T-cell (primary cell): ENCODE data around the gene IRF3. TPM values are rescaled to one million over a fixed set of nuclear protein-coding genes. Genes with fewer than 3 reads are reported as not detected.
A peak's percentile ranks its signal among the peaks of the same experiment; 100 is the strongest.

ENCODE experiments used
- ATAC-seq, 4 experiments: fragments of 200-7000 bp in 3 of 4; fragments of 150-1000 bp in 1 of 4; cut with Tn5 transposase; replicated peaks in 1 of 4; 1 replicate in 3 of 4; 2 replicates in 1 of 4; pipeline ENCODE4 v1.10.0; 2021; ENCODE audit warnings: moderate library complexity in 3 of 4, mild to moderate bottlenecking in 2 of 4, moderate number of reproducible peaks in 1 of 4
- CTCF ChIA-PET, 2 donors: fragments of 300-600 bp; sonication (Branson Sonifier 250); formaldehyde crosslinking; loops; one replicate each; lab custom pipeline; 2022; ENCODE audit warnings: antibody characterized with exemption in 2 of 2; lab: Charles Lee
- POLR2A ChIA-PET, 2 donors: fragments of 300-600 bp; sonication (Branson Sonifier 250); formaldehyde crosslinking; loops; one replicate each; lab custom pipeline; 2022; ENCODE audit warnings: antibody characterized with exemption in 2 of 2; lab: Charles Lee
- DNase-seq, 35 experiments: peaks; one replicate each; pipeline versions ENCODE4 v3.0.0 to v3.0.0-alpha.2; 2013 to 2023
- H3K27ac ChIP-seq: one replicate; pipeline ENCODE4 v1.5.1; 2013; ENCODE audit warnings: low read length
- H3K27me3 ChIP-seq, 2 experiments: replicated peaks in 1 of 2; 1 replicate in 1 of 2; 2 replicates in 1 of 2; pipeline versions ENCODE4 v1.6.1 to v1.7.0; 2013; ENCODE audit warnings: low read length in 1 of 2, mixed read lengths in 1 of 2; ENCODE audit not compliant: control insufficient read depth in 2 of 2, insufficient read depth in 2 of 2; ENCODE audit errors: extremely low read depth in 1 of 2
- H3K36me3 ChIP-seq, 2 donors: 1 replicate in 1 of 2; 2 replicates in 1 of 2; pipeline versions ENCODE4 v1.6.1 to v1.7.0; 2013; ENCODE audit warnings: low read length in 1 of 2; ENCODE audit not compliant: control insufficient read depth in 2 of 2, insufficient read depth in 1 of 2; ENCODE audit errors: extremely low read depth in 1 of 2
- H3K4me1 ChIP-seq, 2 experiments: 1 replicate in 1 of 2; 2 replicates in 1 of 2; pipeline versions ENCODE4 v1.6.1 to v1.7.0; 2013; ENCODE audit warnings: low read length in 2 of 2, mixed read lengths in 1 of 2; ENCODE audit not compliant: insufficient read depth in 2 of 2, control insufficient read depth in 1 of 2; ENCODE audit errors: extremely low read depth in 1 of 2
- H3K4me3 ChIP-seq, 2 donors: 1 replicate in 1 of 2; 2 replicates in 1 of 2; pipeline versions ENCODE4 v1.5.1 to v1.7.0; 2013; ENCODE audit warnings: mild to moderate bottlenecking in 2 of 2, low read length in 1 of 2, moderate library complexity in 1 of 2; ENCODE audit not compliant: control insufficient read depth in 1 of 2; ENCODE audit errors: extremely low read depth in 1 of 2
- H3K9me3 ChIP-seq: 2 replicates; pipeline ENCODE4 v1.7.0; 2013
- H3K27ac Mint-ChIP-seq, 2 donors: one replicate each; pipeline ENCODE4 v1.8.0; 2020 to 2021; ENCODE audit warnings: mild to moderate bottlenecking in 2 of 2, mixed read lengths in 2 of 2
- H3K27me3 Mint-ChIP-seq, 2 donors: one replicate each; pipeline ENCODE4 v1.8.0; 2021 to 2022; ENCODE audit warnings: mixed read lengths in 2 of 2
- H3K36me3 Mint-ChIP-seq: one replicate; pipeline ENCODE4 v1.8.0; 2021; ENCODE audit warnings: mixed read lengths
- H3K4me1 Mint-ChIP-seq, 3 donors: one replicate each; pipeline ENCODE4 v1.8.0; 2020 to 2022; ENCODE audit warnings: mixed read lengths in 3 of 3, mild to moderate bottlenecking in 1 of 3
- H3K4me3 Mint-ChIP-seq, 3 donors: one replicate each; pipeline ENCODE4 v1.8.0; 2020 to 2022; ENCODE audit warnings: mild to moderate bottlenecking in 3 of 3, mixed read lengths in 3 of 3, moderate library complexity in 3 of 3
- H3K9me3 Mint-ChIP-seq, 3 donors: one replicate each; pipeline ENCODE4 v1.8.0; 2020 to 2022; ENCODE audit warnings: mixed read lengths in 3 of 3
- WGBS: methylation state at CpG from one replicate; pipeline ENCODE4 v1.1.5; 2013; ENCODE audit warnings: missing lambda C conversion rate; ENCODE audit not compliant: insufficient coverage; 5-methylcytosine and 5-hydroxymethylcytosine counted together
- total RNA-seq, 35 experiments: library from RNA in 6 of 35; stranded (reverse) in 6 of 35; fragments of 120-200 nt in 1 of 35; gene quantifications; one replicate each; pipeline versions ENCODE4 v1.2.1 to v1.2.4 and lab custom pipeline; 2013 to 2026

The IRF3 gene
- total RNA-seq, 5 donors from 2014 or later (not counting 1 experiment from before 2014, with no cell fraction given), result 191 to 376 (median 350) TPM

- Histone ChIP-seq H3K4me3 (no peak overlapping the region), H3K4me1 (no peaks in the 10 kb centered on the region), H3K36me3 (peaks cover 51 to 71% of the 10 kb centered on the region in 2 donors), H3K27me3 (no peaks in the 10 kb centered on the region), H3K9me3 (no peaks in the 10 kb centered on the region), H3K27ac (no peak overlapping the region)
- ChIA-PET POLR2A (no interaction called here), CTCF (interaction anchor here in 1 of 2 donors (0.6 kb wide), 1 partner anchor 146 kb away, joined by 7 read pairs; no protein-coding TSS in a partner anchor)
- Mint-ChIP-seq H3K36me3 (peaks cover 27% of the 10 kb centered on the region), H3K9me3 (no peaks in the 10 kb centered on the region), H3K27ac (no peak overlapping the region), H3K4me3 (no peak overlapping the region), H3K27me3 (no peaks in the 10 kb centered on the region), H3K4me1 (peaks cover 3 to 6% (median 4%) of the 10 kb centered on the region in 3 donors)
- no peak for ATAC-seq
- DNase-seq, result no peak
- WGBS, result 96% methylated on average over 41 of the region's 72 CpGs
These were observed 14.4 kb downstream of the IRF3 start for GRCh38 chr19:49651029-49651819.

- Histone ChIP-seq H3K27me3 (no peaks in the 10 kb centered on the region), H3K36me3 (peaks cover 25 to 46% of the 10 kb centered on the region in 2 donors), H3K4me3 (no peak overlapping the region), H3K4me1 (peaks cover 9 to 30% of the 10 kb centered on the region in 2 experiments), H3K9me3 (no peaks in the 10 kb centered on the region), H3K27ac (no peak overlapping the region)
- Mint-ChIP-seq H3K9me3 (no peaks in the 10 kb centered on the region), H3K4me1 (peaks cover 36 to 44% (median 36%) of the 10 kb centered on the region in 3 donors), H3K27ac (no peak overlapping the region), H3K27me3 (no peaks in the 10 kb centered on the region), H3K4me3 (no peak overlapping the region), H3K36me3 (peaks cover 18% of the 10 kb centered on the region)
- ATAC-seq, result no peak
- 100% methylated on average over 8 of the region's 17 CpGs for WGBS
- no peak for DNase-seq
- POLR2A ChIA-PET, result no interaction called here
- CTCF ChIA-PET, result no interaction called here
These were observed 19.1 kb downstream of the IRF3 start for GRCh38 chr19:49646586-49646985.

- H3K27ac ChIP-seq, result no peak overlapping the region
- WGBS, result 90% methylated on average over 4 of the region's 13 CpGs
- no peak overlapping the region for H3K4me3 Mint-ChIP-seq
- H3K9me3 Mint-ChIP-seq, result no peaks in the 10 kb centered on the region
- POLR2A ChIA-PET, result no interaction called here
- no peak for DNase-seq
- H3K27me3 Mint-ChIP-seq, result no peaks in the 10 kb centered on the region
- H3K27me3 ChIP-seq, result no peaks in the 10 kb centered on the region
- peaks cover 17% of the 10 kb centered on the region for H3K36me3 Mint-ChIP-seq
- H3K4me1 Mint-ChIP-seq, result peaks cover 39 to 46% (median 42%) of the 10 kb centered on the region in 3 donors
- CTCF ChIA-PET, result no interaction called here
- ATAC-seq, result no peak
- H3K9me3 ChIP-seq, result no peaks in the 10 kb centered on the region
- H3K4me1 ChIP-seq, result peaks cover 11 to 36% of the 10 kb centered on the region in 2 experiments
- H3K4me3 ChIP-seq, result no peak overlapping the region
- no peak overlapping the region for H3K27ac Mint-ChIP-seq
- peaks cover 24 to 43% of the 10 kb centered on the region in 2 donors for H3K36me3 ChIP-seq
These were observed 19.7 kb downstream of the IRF3 start for GRCh38 chr19:49645995-49646394.

GRCh38 chr19:49645592-49645991 is 20.1 kb downstream of the IRF3 start:
- POLR2A ChIA-PET, result no interaction called here
- H3K27ac Mint-ChIP-seq, result no peak overlapping the region
- CTCF ChIA-PET, result no interaction called here
- no peak for DNase-seq
- Histone ChIP-seq H3K36me3 (peaks cover 23 to 41% of the 10 kb centered on the region in 2 donors), H3K4me1 (peaks cover 12 to 40% of the 10 kb centered on the region in 2 experiments), H3K27ac (no peak overlapping the region), H3K27me3 (no peaks in the 10 kb centered on the region), H3K9me3 (no peaks in the 10 kb centered on the region), H3K4me3 (no peak overlapping the region)
- H3K9me3 Mint-ChIP-seq, result no peaks in the 10 kb centered on the region
- no peak for ATAC-seq
- H3K36me3 Mint-ChIP-seq, result peaks cover 15% of the 10 kb centered on the region
- no peaks in the 10 kb centered on the region for H3K27me3 Mint-ChIP-seq
- WGBS, result 90% methylated on average over 10 of the region's 11 CpGs
- no peak overlapping the region for H3K4me3 Mint-ChIP-seq
- peaks cover 43 to 50% (median 46%) of the 10 kb centered on the region in 3 donors for H3K4me1 Mint-ChIP-seq

GRCh38 chr19:49643466-49643865 is 22.2 kb downstream of the IRF3 start:
- CTCF ChIA-PET, result interaction anchor here in 1 of 2 donors (0.8 to 1.1 kb wide), 3 partner anchors 21 to 38 kb away, joined by 3 to 5 read pairs (median 4); no protein-coding TSS in a partner anchor

GRCh38 chr19:49642492-49643035 is 23.1 kb downstream of the IRF3 start:
- H3K36me3 ChIP-seq, result peaks cover 14 to 23% of the 10 kb centered on the region in 2 donors
- ChIA-PET POLR2A (interaction anchor here in 1 of 2 donors (0.5 to 0.6 kb wide), 2 partner anchors 80 to 140 kb away, joined by 4 read pairs; no protein-coding TSS in a partner anchor), CTCF (interaction anchor here in 1 of 2 donors (0.5 to 1.2 kb wide), 5 partner anchors 22 to 802 kb away, joined by 3 to 6 read pairs (median 4); no protein-coding TSS in a partner anchor)
- peaks cover 16 to 63% of the 10 kb centered on the region in 2 experiments for H3K4me1 ChIP-seq
- peak overlapping the region; percentile 91 for H3K27ac ChIP-seq
- ATAC-seq (no peak), DNase-seq (no peak)
- 15% methylated on average over 2 of the region's 5 CpGs for WGBS
- peak overlapping the region; percentile 89 to 93 for H3K27ac Mint-ChIP-seq
- H3K36me3 Mint-ChIP-seq, result peaks cover 8% of the 10 kb centered on the region
- H3K9me3 ChIP-seq, result no peaks in the 10 kb centered on the region
- peaks cover 63 to 77% (median 72%) of the 10 kb centered on the region in 3 donors for H3K4me1 Mint-ChIP-seq
- H3K27me3 ChIP-seq, result no peaks in the 10 kb centered on the region
- no peaks in the 10 kb centered on the region for H3K27me3 Mint-ChIP-seq
- H3K9me3 Mint-ChIP-seq, result no peaks in the 10 kb centered on the region
- peak overlapping the region; percentile 94 to 96 for H3K4me3 ChIP-seq
- peak overlapping the region; percentile 88 to 96 (median 95) for H3K4me3 Mint-ChIP-seq

More at GRCh38 chr19:49643466-49643865, 22.2 kb downstream of the IRF3 start:
- POLR2A ChIA-PET, result no interaction called here
- H3K4me3 ChIP-seq, result no peak overlapping the region
- Mint-ChIP-seq H3K27me3 (no peaks in the 10 kb centered on the region), H3K27ac (peak overlapping the region; percentile 48 to 93), H3K36me3 (peaks cover 8% of the 10 kb centered on the region), H3K4me3 (peak overlapping the region; percentile 88 to 96 (median 95)), H3K9me3 (no peaks in the 10 kb centered on the region), H3K4me1 (peaks cover 57 to 69% (median 63%) of the 10 kb centered on the region in 3 donors)
- no peak for ATAC-seq
- peaks cover 15 to 25% of the 10 kb centered on the region in 2 donors for H3K36me3 ChIP-seq
- H3K27ac ChIP-seq, result no peak overlapping the region
- H3K27me3 ChIP-seq, result no peaks in the 10 kb centered on the region
- DNase-seq, result no peak
- no peaks in the 10 kb centered on the region for H3K9me3 ChIP-seq
- WGBS, result 45% methylated on average over 2 of the region's 2 CpGs
- peaks cover 14 to 56% of the 10 kb centered on the region in 2 experiments for H3K4me1 ChIP-seq
